Measurements from ENCODE around the gene NOD2. TPM values are rescaled to one million over a fixed set of nuclear protein-coding genes. Genes with fewer than 3 reads are reported as not detected.

Gene NOD2
- total RNA-seq, 1 donor from 2014 or later, result 0.12 TPM

- TF ChIP-seq, protein P1, sequence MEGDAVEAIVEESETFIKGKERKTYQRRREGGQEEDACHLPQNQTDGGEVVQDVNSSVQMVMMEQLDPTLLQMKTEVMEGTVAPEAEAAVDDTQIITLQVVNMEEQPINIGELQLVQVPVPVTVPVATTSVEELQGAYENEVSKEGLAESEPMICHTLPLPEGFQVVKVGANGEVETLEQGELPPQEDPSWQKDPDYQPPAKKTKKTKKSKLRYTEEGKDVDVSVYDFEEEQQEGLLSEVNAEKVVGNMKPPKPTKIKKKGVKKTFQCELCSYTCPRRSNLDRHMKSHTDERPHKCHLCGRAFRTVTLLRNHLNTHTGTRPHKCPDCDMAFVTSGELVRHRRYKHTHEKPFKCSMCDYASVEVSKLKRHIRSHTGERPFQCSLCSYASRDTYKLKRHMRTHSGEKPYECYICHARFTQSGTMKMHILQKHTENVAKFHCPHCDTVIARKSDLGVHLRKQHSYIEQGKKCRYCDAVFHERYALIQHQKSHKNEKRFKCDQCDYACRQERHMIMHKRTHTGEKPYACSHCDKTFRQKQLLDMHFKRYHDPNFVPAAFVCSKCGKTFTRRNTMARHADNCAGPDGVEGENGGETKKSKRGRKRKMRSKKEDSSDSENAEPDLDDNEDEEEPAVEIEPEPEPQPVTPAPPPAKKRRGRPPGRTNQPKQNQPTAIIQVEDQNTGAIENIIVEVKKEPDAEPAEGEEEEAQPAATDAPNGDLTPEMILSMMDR (conservative IDR thresholded peaks at IDR 0.05; ENCODE audit: low read depth, low read length), result no peak
- no peak overlapping the region for H3K4me3 ChIP-seq (ENCODE audit: low read depth, low read length)
- DNase-seq (ENCODE audit: low read depth), result no peak
These were observed 72.5 kb downstream of the NOD2 start for GRCh38 chr16:50765861-50766260.

DNA sequence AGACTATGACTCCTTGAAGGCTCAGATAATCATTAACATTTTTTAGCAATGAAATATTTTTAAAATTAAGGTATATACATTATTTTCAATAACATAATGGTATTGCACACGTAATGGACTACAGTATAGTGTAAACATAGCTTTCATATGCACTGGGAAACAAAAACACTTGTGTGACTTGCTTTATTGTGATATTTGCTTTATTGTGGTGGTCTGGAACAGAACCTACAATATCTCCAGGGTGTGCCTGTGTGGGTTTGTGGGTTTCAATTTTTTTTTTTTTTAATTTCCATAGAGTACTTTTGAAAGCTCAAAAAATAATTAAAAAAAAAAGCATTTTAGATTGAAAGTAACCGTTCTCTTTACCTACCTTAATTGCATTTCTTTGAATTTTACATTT lies 73.8 kb downstream of the NOD2 start:
- no peak for DNase-seq (ENCODE audit: low read depth)
- TF ChIP-seq, protein P1 (conservative IDR thresholded peaks at IDR 0.05; ENCODE audit: low read depth, low read length), result no peak
- no peak overlapping the region for H3K4me3 ChIP-seq (ENCODE audit: low read depth, low read length)

- TF ChIP-seq, protein P1 (conservative IDR thresholded peaks at IDR 0.05; ENCODE audit: low read depth, low read length), result no peak
- no peak overlapping the region for H3K4me3 ChIP-seq (ENCODE audit: low read depth, low read length)
- no peak for DNase-seq (ENCODE audit: low read depth)
These were observed 78.0 kb downstream of the NOD2 start for GRCh38 chr16:50771366-50771765.

- TF ChIP-seq, protein P1 (conservative IDR thresholded peaks at IDR 0.05; ENCODE audit: low read depth, low read length), result no peak
- no peak for DNase-seq (ENCODE audit: low read depth)
- H3K4me3 ChIP-seq (ENCODE audit: low read depth, low read length), result no peak overlapping the region
These were observed 81.0 kb downstream of the NOD2 start for GRCh38 chr16:50774405-50774804.

GRCh38 chr16:50774960-50775359 lies 81.6 kb downstream of the NOD2 start:
- DNase-seq (ENCODE audit: low read depth), result no peak
- TF ChIP-seq, protein P1 (conservative IDR thresholded peaks at IDR 0.05; ENCODE audit: low read depth, low read length), result no peak
- H3K4me3 ChIP-seq (ENCODE audit: low read depth, low read length), result no peak overlapping the region

GRCh38 chr16:50776037-50776436 lies 82.6 kb downstream of the NOD2 start:
- TF ChIP-seq, protein P1 (conservative IDR thresholded peaks at IDR 0.05; ENCODE audit: low read depth, low read length), result no peak
- H3K4me3 ChIP-seq (ENCODE audit: low read depth, low read length), result no peak overlapping the region
- no peak for DNase-seq (ENCODE audit: low read depth)

GRCh38 chr16:50778284-50779163 lies 85.1 kb downstream of the NOD2 start:
- no peak for DNase-seq (ENCODE audit: low read depth)

More at GRCh38 chr16:50778284-50779163, 85.1 kb downstream of the NOD2 start:
- H3K4me3 ChIP-seq (ENCODE audit: low read depth, low read length), result no peak overlapping the region
- TF ChIP-seq, protein P1 (conservative IDR thresholded peaks at IDR 0.05; ENCODE audit: low read depth, low read length), result no peak
